Ramos (cell line): ENCODE results near the gene UPK1A.
"Not testable (repeated sequence)": the region's sequence is repeated elsewhere in the genome, so short reads cannot be mapped to it uniquely, and the experiment has no call there.

Source experiments
- in situ Hi-C: fragments of 300-500 bp; cut with MboI; formaldehyde crosslinking; loops from one replicate; pipeline ENCODE4 v1.14.3; 2022; ENCODE audit warnings: low sequenced_read_pairs; ENCODE audit not compliant: unreplicated experiment

UPK1A gene

DNA sequence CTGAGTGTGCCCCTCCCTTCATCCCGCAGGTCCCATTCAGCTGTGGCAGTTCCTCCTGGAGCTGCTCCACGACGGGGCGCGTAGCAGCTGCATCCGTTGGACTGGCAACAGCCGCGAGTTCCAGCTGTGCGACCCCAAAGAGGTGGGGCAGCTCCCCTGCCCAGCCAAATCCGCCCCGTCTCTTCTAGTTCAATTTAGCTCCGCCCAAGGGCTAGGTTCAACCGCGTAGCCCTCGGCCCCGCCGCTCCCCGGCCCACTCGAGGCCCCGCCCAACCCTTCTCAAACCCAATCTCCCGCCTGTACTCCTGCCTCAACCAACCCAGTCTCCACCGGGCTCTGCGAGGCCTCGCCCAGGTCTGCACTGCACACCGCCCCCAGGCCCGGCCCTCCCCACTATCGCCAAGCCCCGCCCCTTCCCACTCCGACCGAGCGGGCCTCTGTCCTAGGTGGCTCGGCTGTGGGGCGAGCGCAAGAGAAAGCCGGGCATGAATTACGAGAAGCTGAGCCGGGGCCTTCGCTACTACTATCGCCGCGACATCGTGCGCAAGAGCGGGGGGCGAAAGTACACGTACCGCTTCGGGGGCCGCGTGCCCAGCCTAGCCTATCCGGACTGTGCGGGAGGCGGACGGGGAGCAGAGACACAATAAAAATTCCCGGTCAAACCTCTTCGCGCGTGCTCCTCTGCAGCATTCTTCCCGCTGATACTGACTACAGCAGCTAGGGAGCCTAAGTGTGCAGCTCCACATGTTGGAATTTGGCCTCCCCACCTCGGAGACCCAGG lies 21.9 kb upstream of the UPK1A start:
- in situ Hi-C loops: no loop called here

DNA sequence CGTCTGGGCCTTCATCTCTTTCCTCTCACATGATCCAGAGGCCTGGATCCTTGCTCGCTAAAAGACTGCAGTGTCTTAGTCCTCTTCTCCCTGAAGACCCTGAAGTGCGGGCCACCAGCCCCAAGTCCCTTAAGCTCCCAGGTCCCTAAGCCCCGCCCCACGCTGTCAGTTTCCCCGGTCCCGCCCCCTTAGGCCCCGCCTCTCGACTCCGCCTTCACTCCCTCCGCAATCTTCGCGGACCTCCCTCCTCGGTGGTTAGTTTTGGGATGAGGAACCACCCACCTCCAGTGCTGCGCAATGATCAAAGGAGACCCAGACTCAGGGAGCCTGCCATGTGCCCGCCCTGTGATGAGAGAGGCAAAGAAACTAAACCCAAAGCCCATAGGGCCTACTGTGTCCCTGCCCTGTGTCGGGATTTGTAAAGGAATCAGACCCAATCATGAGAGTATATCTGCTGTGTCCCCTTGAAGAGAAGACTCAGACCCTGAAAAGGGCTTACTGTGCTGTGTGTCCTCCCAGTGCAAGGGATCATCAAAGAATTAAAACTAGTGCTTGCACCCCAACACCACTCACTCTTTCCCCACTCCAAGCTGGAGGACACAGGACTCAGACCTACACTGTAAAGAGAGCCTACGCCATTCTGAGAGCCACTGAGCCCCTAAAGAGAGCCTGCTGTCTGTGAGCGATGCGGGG lies 21.2 kb upstream of the UPK1A start:
- in situ Hi-C loops: no loop called here

DNA sequence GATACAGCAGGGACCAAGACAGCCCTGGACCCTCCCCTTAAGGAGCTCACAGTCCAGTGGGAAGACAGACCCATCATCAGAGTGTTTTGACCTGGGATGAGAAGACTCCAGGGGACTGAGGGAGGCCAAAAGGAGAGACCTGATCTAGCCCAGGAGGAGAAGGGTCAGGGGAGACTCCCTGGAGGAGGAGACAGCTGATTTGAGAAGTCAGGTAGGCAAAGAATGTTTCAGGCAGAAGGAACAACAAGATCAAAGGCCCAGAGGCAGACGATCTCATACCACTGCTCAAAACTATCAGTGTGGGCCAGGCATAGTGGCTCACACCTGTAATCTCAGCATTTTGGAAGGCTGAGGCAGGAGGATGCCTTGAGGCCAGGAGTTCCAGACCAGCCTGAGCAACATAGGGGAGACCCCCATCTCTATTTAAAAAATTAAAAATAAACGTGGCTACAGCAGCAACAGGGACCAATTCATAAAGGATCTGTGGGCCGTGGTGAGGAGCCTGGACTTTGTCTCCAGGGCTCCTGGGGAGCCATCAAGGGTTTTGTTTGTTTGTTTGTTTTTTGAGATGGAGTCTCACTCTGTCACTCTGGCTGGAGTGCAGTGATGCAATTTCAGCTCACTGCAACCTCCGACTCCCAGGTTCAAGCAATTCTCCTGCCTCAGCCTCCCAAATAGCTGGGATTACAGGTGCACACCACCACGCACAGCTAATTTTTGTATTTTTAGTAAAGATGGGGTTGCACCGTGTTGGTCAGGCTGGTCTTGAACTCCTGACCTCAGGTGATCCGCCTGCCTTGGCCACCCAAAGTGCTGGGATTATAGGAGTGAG lies 20.4 kb upstream of the UPK1A start:
- in situ Hi-C loops: no loop called here

DNA sequence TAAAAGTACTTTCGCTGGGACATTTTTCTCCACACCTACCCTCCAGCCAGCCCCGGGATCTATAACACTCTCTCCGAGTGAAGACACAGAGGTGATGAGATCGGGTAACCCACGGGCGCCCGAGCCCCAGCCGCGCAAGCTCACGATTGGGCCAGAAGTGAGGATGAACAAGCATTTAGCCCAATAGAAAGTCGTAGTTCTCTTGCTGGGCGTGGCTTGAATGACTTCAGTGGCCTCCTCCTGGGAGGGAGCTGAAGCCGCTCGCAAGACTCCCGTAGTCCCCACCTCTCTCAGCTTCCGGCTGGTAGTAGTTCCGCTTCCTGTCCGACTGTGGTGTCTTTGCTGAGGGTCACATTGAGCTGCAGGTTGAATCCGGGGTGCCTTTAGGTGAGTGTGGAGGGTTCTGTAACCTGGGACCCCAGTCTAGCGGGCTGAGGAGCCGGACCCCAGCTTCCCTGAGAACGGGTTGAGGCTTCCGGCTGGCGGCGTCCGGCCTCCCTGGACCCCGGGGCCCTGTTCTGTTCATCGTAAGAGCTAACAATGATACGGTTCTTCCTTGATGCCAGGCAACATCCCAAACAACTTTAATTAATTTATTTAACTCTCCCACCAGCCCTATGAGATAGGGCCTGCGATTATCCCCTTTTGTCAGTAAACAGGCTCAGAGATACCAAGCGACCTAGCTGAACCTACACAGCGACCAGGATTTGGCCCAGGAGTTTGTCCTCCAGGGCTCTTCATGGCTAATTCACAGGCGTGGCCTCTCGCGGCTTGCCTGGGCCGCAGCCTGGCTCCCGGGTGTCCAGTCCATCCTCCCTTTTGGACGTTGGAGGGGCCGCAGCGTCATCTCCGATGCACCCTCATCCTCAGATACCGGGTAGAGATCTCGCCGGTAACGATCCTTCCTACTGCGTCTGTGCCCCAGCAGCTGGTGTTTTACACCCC lies 18.0 kb upstream of the UPK1A start, which contains the start of gene COX6B1:
TSS of gene COX6B1 (plus strand) at position 307 of the 945 bp plus-strand sequence. CDS start 2,921 bp downstream, outside the sequence.
- in situ Hi-C loops: no loop called here

DNA sequence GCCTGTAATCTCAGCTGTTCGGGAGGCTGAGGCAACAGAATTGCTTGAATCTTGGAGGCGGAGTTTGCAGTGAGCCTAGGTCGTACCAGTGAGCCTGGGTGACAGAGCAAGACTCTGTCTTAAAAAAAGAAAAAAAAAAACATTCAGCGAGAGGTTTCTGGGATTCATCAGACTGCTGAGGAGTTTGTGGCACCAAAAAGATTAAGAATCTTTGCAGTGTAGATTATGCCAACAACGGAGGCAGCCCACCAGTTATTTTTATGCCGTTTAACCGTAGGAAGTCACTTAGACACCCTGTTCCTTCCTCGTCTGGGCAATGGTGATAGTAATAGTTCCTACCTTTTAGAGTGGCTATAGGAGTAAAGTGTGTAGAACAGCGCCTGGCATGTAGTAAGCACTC lies 15.7 kb upstream of the UPK1A start:
- in situ Hi-C loops: no loop called here

DNA sequence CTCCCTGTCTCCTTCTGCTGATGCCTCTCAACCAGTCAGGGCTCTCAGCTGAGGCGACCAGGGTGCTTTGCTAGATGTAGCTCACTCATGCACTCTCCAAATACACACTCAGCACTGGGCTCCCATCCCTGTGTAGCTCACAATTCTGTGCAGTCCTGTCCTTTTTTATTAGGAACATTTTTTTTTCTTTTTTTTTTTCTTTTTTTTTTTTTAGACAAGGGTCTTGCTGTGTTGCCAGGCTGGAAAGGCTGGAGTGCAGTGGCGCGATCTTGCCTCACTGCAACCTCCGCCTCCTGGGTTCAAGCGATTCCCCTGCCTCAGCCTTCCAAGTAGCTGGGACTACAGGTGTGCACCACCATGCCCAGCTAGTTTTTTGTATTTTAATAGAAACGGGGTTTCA lies 11.5 kb upstream of the UPK1A start:
- in situ Hi-C loops: not testable (repeated sequence)

DNA sequence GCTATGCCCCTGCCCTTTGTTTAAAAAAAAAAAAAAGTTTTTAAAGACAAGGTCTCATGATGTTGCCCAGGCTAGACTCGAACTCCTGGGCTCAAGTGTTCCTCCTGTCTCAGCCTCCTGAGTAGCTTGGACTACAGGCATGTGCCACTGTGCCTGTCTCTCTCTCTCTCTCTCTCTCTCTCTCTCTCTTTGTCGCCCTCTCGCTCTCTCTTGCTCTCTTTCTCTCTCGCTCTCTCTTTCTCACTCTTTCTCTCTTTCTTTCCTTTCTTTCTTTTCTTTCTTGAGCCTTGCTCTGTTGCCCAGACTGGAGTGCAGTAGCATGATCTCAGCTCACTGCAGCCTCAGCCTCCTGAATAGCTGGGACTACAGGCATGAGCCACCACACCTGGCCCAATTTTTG lies 10.7 kb upstream of the UPK1A start:
- in situ Hi-C loops: no loop called here

DNA sequence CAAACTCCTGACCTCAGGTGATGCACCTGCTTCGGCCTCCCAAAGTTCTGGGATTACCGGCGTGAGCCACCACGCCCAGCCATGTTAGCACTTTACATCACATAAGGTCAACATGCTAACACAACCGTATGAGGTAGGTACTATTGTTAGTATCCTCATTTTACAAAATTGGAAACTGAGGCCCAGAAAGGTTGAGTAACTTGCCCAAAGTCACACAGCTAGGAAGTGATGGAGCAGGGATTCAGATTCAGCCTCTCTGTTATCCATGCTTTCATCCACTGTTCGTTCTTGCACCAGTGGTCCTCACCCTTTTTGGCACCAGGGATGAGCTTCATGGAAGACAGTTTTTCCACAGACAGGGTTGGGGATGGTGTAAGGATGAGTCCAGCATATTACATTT lies 9.6 kb upstream of the UPK1A start:
- in situ Hi-C loops: no loop called here

DNA sequence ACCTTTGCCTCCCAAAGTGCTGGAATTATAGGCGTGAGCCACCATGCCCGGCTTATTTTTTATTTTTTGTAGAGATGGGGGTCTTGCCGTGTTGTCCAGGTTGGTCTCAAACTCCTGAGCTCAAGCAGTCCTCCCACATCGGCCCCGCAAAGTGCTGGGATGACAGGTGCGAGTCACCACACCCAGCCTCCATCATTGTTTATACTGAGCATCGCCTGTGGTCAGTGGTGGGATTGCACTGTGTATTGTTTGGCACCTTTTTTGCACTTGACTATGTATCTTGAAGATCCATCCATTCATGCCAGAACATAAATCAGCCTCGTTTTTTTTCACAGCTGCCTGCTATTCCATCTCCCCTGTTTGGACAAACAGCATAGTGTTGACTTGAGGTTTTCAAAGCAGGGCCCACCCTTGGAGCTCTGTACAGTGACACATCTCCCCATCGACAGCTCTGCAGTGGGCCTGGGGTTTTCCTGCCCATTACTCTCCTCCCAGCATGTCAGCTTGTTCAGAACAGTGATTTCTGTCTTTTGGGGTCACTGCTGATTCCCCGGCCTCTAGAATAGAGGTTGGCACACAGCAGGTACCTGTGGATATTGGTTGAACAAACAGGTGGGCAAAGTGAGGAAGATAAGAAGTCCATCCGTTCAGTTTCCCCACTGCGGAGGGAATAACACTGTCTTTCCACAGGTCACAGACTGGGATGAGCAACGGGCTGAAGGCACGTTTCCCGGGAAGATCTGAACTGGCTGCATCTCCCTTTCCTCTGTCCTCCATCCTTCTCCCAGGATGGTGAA lies 8.2 kb upstream of the UPK1A start:
- in situ Hi-C loops: no loop called here

DNA sequence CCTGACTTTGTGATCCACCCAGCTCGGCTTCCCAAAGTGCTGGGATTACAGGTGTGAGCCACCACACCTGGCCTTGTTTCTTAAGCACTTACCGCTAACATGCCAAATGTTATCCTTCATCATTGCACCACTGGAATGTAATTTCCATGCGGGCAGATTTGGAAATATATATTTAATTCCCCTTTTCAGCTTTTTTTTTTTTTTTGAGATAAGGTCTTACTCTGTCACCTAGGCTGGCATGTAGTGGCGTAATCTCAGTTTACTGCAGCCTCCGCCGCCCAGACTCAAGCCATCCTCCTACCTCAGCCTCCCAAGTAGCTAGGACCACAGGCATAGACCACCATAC lies 4.3 kb upstream of the UPK1A start:
- in situ Hi-C loops: no loop called here

DNA sequence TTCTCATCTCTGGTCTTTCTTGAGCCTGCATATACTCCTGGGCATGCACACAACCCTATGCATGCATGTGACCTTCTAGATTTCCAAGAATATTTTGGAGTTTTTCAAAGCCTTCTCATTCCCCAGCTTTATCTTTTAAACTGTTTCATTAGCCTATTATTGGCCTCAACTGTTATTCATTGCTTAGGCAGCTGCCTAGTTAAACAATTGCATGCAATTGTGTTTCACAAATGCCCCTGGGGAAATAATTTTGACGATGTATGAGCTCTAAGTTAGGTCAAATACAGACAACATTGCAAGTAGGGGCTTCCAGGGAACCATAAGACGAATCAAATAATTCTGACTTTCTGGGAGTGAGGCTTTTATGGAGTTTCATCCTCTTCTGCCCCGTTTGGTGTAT lies 2.3 kb upstream of the UPK1A start:
- in situ Hi-C loops: no loop called here

DNA sequence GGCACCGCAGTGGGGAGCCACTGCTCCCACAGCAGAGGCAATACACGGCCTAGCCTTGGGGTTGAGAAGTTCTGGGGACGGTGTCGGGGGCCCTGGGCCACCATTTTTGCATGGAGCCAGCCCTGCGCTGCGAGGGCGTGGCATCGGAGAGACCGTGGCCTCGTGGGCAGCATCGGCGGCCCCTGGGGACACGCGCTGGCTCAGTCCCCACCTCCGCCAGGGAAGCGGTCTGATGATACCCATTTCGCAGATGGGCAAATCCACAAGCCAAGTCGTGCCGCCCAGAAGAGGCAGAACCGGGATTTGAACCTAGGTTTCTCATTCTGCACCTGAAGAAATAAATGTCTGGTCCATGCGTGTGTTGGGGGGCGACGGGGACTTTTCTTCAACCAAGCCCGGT lies 1.2 kb upstream of the UPK1A start:
- in situ Hi-C loops: no loop called here

DNA sequence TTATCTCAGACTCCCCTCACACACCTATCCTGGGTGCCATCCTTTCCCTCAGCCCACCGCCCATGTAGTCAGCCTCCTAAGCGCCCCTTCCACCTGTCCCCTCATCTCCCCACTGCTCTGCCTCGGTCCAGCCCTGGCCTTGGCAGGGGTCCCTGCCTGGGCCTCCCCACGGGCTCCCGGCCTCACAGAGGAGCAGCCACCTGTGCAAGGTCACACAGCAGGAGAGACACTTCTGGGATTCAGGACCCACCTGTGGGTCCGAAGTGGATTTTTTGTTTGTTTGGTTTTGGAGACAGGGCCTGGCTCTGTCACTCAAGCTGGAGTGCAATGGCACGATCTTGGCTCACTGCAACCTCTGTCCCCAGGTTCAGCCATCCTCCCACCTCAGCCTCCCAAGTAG lies 713 bp upstream of the UPK1A start:
- in situ Hi-C loops: no loop called here

DNA sequence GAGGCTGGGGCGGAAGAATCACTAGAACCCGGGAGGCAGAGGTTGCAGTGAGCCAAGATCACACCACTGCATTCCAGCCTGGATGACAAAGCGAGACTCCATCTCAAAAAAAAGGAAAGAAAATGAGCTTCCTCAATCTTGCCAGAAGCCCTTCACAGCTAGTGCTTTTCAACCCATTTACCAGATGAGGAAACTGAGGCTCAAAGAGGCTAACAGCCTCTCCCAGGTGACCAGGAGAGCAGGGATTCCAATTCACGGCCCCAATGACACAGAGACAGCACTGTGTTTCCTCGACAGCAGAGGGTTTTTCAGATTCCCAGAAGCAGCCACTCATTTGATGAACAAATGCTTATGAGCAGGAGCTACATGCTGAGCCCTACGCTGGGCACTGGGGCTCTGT lies 3.2 kb downstream of the UPK1A start:
- in situ Hi-C loops: no loop called here

DNA sequence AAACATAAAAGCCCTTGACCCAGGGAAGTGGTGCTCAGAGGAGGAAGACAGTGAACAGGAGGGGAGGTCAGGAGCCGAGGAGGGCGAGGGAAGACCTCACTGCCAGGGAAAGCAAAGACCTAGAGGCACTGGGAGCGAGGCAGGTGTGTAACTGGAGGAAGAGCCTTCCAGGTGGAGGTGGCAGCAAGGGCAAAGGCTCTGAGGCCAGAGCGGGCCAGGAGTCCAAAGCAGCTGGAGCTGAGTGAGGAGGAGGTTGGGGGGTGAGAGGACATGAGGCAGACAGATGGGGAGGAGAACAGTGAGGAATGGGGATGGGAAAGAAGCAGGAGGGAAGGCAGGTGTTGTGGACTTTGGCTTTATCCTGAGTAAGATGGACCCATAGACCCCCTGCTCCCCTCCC lies 3.7 kb downstream of the UPK1A start:
- in situ Hi-C loops: no loop called here

DNA sequence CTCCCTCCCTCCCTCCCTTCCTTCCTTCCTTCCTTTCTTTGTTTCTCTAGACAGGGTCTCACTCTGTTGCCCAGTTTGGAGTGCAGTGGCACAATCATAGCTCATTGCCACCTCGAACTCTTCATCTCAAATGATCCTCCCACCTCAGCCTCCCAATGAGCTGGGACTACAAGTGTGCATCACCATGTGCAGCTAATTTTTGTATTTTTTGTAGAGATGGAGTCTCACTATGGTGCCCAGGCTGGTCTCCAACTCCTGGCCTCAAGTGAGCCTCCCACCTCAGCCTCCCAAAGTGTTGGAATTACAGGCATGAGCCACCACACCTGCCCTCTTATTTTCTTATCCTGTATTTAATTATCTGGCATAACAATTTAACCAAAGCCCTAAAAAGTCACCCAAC lies 4.4 kb downstream of the UPK1A start:
- in situ Hi-C loops: no loop called here

DNA sequence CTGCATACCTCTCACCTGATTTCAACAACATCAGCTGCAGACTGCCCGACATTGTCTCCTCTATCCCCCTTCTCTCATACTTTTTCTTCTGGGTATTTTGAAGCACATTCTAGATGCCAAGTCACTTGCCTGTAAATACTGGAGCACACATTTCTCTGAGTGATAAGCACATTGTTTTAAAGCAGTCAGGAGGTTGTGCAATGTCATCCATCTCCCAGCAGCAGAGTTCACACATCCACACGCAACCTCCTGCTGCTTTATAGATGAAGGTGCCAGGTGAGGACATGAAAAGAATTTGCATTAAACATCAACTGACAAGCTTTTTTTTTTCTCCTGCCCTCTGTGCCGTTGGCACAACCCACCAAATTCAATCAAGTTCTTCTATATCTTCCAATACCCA lies 5.5 kb downstream of the UPK1A start:
- in situ Hi-C loops: no loop called here

DNA sequence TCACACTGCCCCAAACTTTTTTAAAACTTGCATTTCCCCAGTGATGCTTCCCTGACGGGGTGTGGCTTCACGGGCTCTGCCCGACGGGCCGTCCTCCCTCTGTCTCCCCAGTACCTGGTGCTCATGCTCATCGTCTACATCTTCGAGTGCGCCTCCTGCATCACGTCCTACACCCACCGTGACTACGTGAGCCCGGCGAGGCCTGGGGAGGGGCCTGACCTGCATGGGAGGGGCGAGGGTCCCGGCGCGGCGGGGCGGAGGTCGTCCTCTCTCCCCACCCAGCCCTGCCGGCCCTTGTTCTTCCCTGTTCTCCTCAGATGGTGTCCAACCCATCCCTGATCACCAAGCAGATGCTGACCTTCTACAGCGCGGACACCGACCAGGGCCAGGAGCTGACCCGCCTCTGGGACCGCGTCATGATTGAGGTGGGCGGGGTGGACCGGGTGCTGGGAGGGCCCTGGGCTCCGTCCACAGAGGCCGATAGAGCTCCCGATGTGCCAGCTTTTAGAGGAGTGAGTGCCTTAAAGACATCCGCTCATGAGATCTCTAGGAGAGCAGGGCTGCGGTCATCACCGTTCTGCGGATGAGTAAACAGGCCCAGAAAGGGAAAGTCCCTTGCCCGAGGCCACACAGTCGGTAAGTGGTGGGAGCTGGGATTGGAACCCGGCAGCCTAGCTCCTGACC lies 6.9 kb downstream of the UPK1A start:
- in situ Hi-C loops: no loop called here
